HepG2 (cell line): Measurements from ENCODE around the gene ELOVL6. TPM values are rescaled to one million over a fixed set of nuclear protein-coding genes. Genes with fewer than 3 reads are reported as not detected.

ENCODE experiments used
- ATAC-seq: fragments of 200-7000 bp; cut with Tn5 transposase; 3 replicates; pipeline ENCODE4 v1.9.1; 2020; ENCODE audit warnings: mild to moderate bottlenecking, moderate library complexity
- BruUV-seq: library from RNA; stranded (reverse); fragments of 400-500 nt; replicated peaks from 2 replicates; lab custom pipeline; 2021; lab: Mats Ljungman, UMichigan
- CTCF ChIA-PET: fragments of 300-600 bp; formaldehyde crosslinking; extraction: SDS; loops from one replicate; lab custom pipeline; 2021; ENCODE audit warnings: low total read pairs, inconsistent platforms, low intra/inter-chr PET ratio; lab: Yijun Ruan, JAX
- POLR2A ChIA-PET: fragments of 350-600 bp; sonication (Branson Sonifier 250); formaldehyde crosslinking; loops from one replicate; lab custom pipeline; 2020; ENCODE audit warnings: antibody characterized with exemption, inconsistent platforms; lab: Yijun Ruan, JAX
- DNase-seq: peaks from one replicate; pipeline ENCODE4 v3.0.0-alpha.2; 2015; ENCODE audit warnings: low spot score
- FAIRE-seq: peaks from 3 replicates; lab custom pipeline; 2011; peaks lifted over from hg19 to GRCh38; lab: Jason Lieb, UNC
- H2AFZ ChIP-seq: one replicate; pipeline ENCODE4 v1.6.1; 2011; ENCODE audit warnings: low read length, inconsistent platforms
- H3K27ac ChIP-seq: fragments of 300-600 bp; 3 replicates; pipeline ENCODE4 v1.8.0; 2011; ENCODE audit warnings: mixed run types, mild to moderate bottlenecking, mixed read lengths, low read length, inconsistent platforms; ENCODE audit not compliant: insufficient read depth; ENCODE audit errors: extremely low read length
- H3K27me3 ChIP-seq, 2 experiments: fragments of 200-600 bp in 1 of 2; 2 replicates in 1 of 2; 3 replicates in 1 of 2; pipeline versions ENCODE4 v1.6.0 to v1.8.0; 2011; ENCODE audit warnings: low read length in 2 of 2, mild to moderate bottlenecking in 2 of 2, moderate library complexity in 2 of 2, inconsistent platforms in 1 of 2; ENCODE audit not compliant: insufficient read depth in 2 of 2, control insufficient read depth in 1 of 2
- H3K36me3 ChIP-seq, 2 experiments: fragments of 200-600 bp in 1 of 2; replicated peaks in 1 of 2; 2 replicates in 1 of 2; 3 replicates in 1 of 2; pipeline versions ENCODE4 v1.5.1 to v1.8.0; 2011; ENCODE audit warnings: low read length in 2 of 2, inconsistent platforms in 1 of 2; ENCODE audit not compliant: insufficient read depth in 2 of 2, control insufficient read depth in 1 of 2
- H3K4me1 ChIP-seq: 2 replicates; pipeline ENCODE4 v1.5.1; 2012; ENCODE audit warnings: low read length, inconsistent platforms; ENCODE audit not compliant: insufficient read depth
- H3K4me2 ChIP-seq: 2 replicates; pipeline ENCODE4 v1.6.0; 2011; ENCODE audit warnings: low read depth, low read length, inconsistent platforms
- H3K4me3 ChIP-seq, 3 experiments: fragments of 200-600 bp in 1 of 3; sonication (generic), shearing (Covaris generic) in 1 of 3; replicated peaks in 1 of 3; 2 replicates each; pipeline ENCODE4 v1.5.1; 2011 to 2016; ENCODE audit warnings: low read length in 3 of 3, inconsistent platforms in 2 of 3, low read depth in 2 of 3, mild to moderate bottlenecking in 2 of 3, control low read depth in 1 of 3, mixed read lengths in 1 of 3; ENCODE audit not compliant: insufficient read depth in 1 of 3
- H3K79me2 ChIP-seq: one replicate; pipeline ENCODE4 v1.6.1; 2011; ENCODE audit warnings: low read length, inconsistent platforms; ENCODE audit not compliant: insufficient read depth
- H3K9ac ChIP-seq: 2 replicates; pipeline ENCODE4 v1.6.0; 2011; ENCODE audit warnings: mild to moderate bottlenecking, low read depth, low read length, inconsistent platforms; ENCODE audit not compliant: insufficient read depth
- H3K9me3 ChIP-seq: 2 replicates; pipeline ENCODE4 v1.5.1; 2012; ENCODE audit warnings: mild to moderate bottlenecking, low read length
- H4K20me1 ChIP-seq: 2 replicates; pipeline ENCODE4 v1.6.0; 2011; ENCODE audit warnings: inconsistent platforms, mild to moderate bottlenecking, low read length, moderate library complexity; ENCODE audit not compliant: insufficient read depth
- SMAD3 ChIP-seq: sonication (generic); formaldehyde crosslinking; IDR thresholded peaks from 2 replicates; pipeline ENCODE4 v1.4.0; 2020; ENCODE audit warnings: missing genetic modification reagents
- WGBS: methylation state at CpG from one replicate; pipeline ENCODE4 v1.1.6; 2017; ENCODE audit warnings: low lambda C conversion rate; 5-methylcytosine and 5-hydroxymethylcytosine counted together
- in situ Hi-C: cut with HindIII; loops from 2 replicates; pipeline ENCODE4 v1.10.0; 2017; ENCODE audit warnings: low pct_unique_long_range_greater_than_20kb; ENCODE audit not compliant: extremely low pct_ligation_motif_present
- intact Hi-C: fragments of 100-400 bp; cut with micrococcal nuclease; formaldehyde crosslinking; loops from one replicate; pipeline ENCODE4 v1.10.0; 2022; ENCODE audit not compliant: unreplicated experiment
- polyA plus RNA-seq, 8 experiments: library from polyadenylated mRNA; depleted of rRNA in 3 of 8; stranded (reverse) in 7 of 8; unstranded in 1 of 8; fragments of >200 nt; fragmentation: Illumina TruSeq in 4 of 8; extraction: Trizol in 4 of 8; gene quantifications; 2 replicates each; pipeline versions ENCODE4 v1.2.1 to v1.2.3, GENCODE V29; 2011 to 2016; ENCODE audit warnings: low read depth in 4 of 8, missing spikeins in 1 of 8, mixed read lengths in 1 of 8; ENCODE audit not compliant: insufficient read depth in 1 of 8
- total RNA-seq, 5 experiments: library from RNA; depleted of rRNA; stranded (reverse); fragments of >200 nt; fragmentation: Illumina TruSeq; extraction: Trizol; gene quantifications; 2 replicates each; pipeline ENCODE4 v1.2.3, GENCODE V29; 2016; ENCODE audit warnings: low read depth in 1 of 5
- TF ChIP-seq, protein P1 (sequence below): sonication (generic); formaldehyde crosslinking; IDR thresholded peaks from 2 replicates; pipeline ENCODE4 v1.4.0; 2020; ENCODE audit warnings: missing genetic modification reagents
- TF ChIP-seq, protein P2 (sequence below): sonication (generic); formaldehyde crosslinking; IDR thresholded peaks from 2 replicates; pipeline ENCODE4 v1.5.0; 2020; ENCODE audit warnings: mild to moderate bottlenecking, missing genetic modification reagents, borderline replicate concordance

Gene ELOVL6
- total and polyA plus RNA-seq, 2 of the 13 experiments (the other 11 are each of a cell fraction or from before 2014, with no cell fraction given) = 14.1 to 23.2 TPM

DNA sequence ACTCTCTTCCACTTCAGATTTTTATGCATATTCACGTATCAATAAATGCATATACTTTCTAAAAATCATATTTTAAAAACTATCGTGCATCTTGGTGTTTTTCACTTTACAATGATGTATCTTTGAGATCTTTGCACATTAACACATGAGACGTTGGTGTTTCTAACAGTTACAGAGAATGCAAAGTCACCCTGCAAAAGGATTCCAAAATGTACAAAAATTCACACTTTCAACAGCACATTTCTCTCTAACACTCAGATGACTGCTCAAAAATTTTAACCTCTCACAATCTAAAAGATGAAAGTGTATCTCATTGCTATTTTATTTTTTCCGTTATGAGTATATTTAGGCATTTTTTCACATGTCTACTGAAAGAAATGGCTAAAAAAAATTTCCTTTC is 38.9 kb downstream of the ELOVL6 start:
- no peaks in the 10 kb centered on the region for H3K9me3 ChIP-seq
- no peak overlapping the region for H3K27ac ChIP-seq
- peaks cover 11% of the 10 kb centered on the region for H3K79me2 ChIP-seq
- ATAC-seq = no peak
- H3K36me3 ChIP-seq = no peaks in the 10 kb centered on the region; a peak in 2 of 5 replicates
- no peak overlapping the region for H2AFZ ChIP-seq
- DNase-seq = no peak
- no peak for FAIRE-seq
- CTCF ChIA-PET = no interaction called here
- no peak overlapping the region for H3K9ac ChIP-seq
- BruUV-seq = no TSS peak
- no peak overlapping the region for H3K4me2 ChIP-seq
- POLR2A ChIA-PET = no interaction called here
- 94% methylated on average over 4 of the region's 4 CpGs for WGBS
- intact Hi-C loops = no loop called here
- in situ Hi-C loops = no loop called here
- H3K4me3 ChIP-seq = no peak overlapping the region
- no peaks in the 10 kb centered on the region; a peak in 1 of 5 replicates for H3K27me3 ChIP-seq
- TF ChIP-seq, protein P1, sequence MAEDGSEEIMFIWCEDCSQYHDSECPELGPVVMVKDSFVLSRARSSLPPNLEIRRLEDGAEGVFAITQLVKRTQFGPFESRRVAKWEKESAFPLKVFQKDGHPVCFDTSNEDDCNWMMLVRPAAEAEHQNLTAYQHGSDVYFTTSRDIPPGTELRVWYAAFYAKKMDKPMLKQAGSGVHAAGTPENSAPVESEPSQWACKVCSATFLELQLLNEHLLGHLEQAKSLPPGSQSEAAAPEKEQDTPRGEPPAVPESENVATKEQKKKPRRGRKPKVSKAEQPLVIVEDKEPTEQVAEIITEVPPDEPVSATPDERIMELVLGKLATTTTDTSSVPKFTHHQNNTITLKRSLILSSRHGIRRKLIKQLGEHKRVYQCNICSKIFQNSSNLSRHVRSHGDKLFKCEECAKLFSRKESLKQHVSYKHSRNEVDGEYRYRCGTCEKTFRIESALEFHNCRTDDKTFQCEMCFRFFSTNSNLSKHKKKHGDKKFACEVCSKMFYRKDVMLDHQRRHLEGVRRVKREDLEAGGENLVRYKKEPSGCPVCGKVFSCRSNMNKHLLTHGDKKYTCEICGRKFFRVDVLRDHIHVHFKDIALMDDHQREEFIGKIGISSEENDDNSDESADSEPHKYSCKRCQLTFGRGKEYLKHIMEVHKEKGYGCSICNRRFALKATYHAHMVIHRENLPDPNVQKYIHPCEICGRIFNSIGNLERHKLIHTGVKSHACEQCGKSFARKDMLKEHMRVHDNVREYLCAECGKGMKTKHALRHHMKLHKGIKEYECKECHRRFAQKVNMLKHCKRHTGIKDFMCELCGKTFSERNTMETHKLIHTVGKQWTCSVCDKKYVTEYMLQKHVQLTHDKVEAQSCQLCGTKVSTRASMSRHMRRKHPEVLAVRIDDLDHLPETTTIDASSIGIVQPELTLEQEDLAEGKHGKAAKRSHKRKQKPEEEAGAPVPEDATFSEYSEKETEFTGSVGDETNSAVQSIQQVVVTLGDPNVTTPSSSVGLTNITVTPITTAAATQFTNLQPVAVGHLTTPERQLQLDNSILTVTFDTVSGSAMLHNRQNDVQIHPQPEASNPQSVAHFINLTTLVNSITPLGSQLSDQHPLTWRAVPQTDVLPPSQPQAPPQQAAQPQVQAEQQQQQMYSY (CRISPR knock-in tag) = no peak
- no peak for TF ChIP-seq SMAD3 (CRISPR knock-in tag)
- TF ChIP-seq, protein P2, sequence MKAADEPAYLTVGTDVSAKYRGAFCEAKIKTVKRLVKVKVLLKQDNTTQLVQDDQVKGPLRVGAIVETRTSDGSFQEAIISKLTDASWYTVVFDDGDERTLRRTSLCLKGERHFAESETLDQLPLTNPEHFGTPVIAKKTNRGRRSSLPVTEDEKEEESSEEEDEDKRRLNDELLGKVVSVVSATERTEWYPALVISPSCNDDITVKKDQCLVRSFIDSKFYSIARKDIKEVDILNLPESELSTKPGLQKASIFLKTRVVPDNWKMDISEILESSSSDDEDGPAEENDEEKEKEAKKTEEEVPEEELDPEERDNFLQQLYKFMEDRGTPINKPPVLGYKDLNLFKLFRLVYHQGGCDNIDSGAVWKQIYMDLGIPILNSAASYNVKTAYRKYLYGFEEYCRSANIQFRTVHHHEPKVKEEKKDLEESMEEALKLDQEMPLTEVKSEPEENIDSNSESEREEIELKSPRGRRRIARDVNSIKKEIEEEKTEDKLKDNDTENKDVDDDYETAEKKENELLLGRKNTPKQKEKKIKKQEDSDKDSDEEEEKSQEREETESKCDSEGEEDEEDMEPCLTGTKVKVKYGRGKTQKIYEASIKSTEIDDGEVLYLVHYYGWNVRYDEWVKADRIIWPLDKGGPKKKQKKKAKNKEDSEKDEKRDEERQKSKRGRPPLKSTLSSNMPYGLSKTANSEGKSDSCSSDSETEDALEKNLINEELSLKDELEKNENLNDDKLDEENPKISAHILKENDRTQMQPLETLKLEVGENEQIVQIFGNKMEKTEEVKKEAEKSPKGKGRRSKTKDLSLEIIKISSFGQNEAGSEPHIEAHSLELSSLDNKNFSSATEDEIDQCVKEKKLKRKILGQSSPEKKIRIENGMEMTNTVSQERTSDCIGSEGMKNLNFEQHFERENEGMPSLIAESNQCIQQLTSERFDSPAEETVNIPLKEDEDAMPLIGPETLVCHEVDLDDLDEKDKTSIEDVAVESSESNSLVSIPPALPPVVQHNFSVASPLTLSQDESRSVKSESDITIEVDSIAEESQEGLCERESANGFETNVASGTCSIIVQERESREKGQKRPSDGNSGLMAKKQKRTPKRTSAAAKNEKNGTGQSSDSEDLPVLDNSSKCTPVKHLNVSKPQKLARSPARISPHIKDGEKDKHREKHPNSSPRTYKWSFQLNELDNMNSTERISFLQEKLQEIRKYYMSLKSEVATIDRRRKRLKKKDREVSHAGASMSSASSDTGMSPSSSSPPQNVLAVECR (CRISPR knock-in tag) = no peak
- H3K4me1 ChIP-seq = no peaks in the 10 kb centered on the region
- 0 out of 2 replicates have a peak, but pooled peaks cover 2% of the 10 kb centered on the region for H4K20me1 ChIP-seq
